Heart left ventricle (tissue), 16 donors: Measurements from ENCODE around the gene ABCC6. TPM values are rescaled to one million over a fixed set of nuclear protein-coding genes. Genes with fewer than 3 reads are reported as not detected.

Experiments used
- ATAC-seq, 4 donors: fragments of 200-7000 bp; cut with Tn5 transposase; one replicate each; pipeline ENCODE4 v1.9.1; 2020 to 2022; ENCODE audit warnings: moderate library complexity in 4 of 4, mild to moderate bottlenecking in 3 of 4, moderate number of reproducible peaks in 1 of 4
- DNase-seq, 5 donors: peaks; one replicate each; pipeline ENCODE4 v3.0.0-alpha.2; 2020
- H3K27ac ChIP-seq, 12 donors: fragments of 200-600 bp; sonication (generic) in 4 of 12; one replicate each; pipeline versions ENCODE4 v1.5.0 to v1.8.0; 2016 to 2022; ENCODE audit warnings: mild to moderate bottlenecking in 2 of 12
- H3K27me3 ChIP-seq, 9 donors: fragments of 200-600 bp; sonication (generic) in 2 of 9; one replicate each; pipeline versions ENCODE4 v1.5.1 to v1.8.0; 2016 to 2022; ENCODE audit warnings: mild to moderate bottlenecking in 3 of 9
- H3K36me3 ChIP-seq, 9 donors: fragments of 200-600 bp; sonication (generic) in 2 of 9; one replicate each; pipeline versions ENCODE4 v1.5.0 to v1.8.0; 2018 to 2022; ENCODE audit warnings: mild to moderate bottlenecking in 2 of 9
- H3K4me1 ChIP-seq, 12 donors: fragments of 200-600 bp; sonication (generic) in 4 of 12; one replicate each; pipeline versions ENCODE4 v1.5.0 to v1.8.0; 2016 to 2022; ENCODE audit warnings: mild to moderate bottlenecking in 3 of 12
- H3K4me3 ChIP-seq, 12 donors: fragments of 200-600 bp; sonication (generic) in 4 of 12; one replicate each; pipeline versions ENCODE4 v1.5.0 to v1.8.0; 2017 to 2022; ENCODE audit warnings: mild to moderate bottlenecking in 9 of 12, moderate library complexity in 4 of 12
- H3K9me3 ChIP-seq, 12 donors: fragments of 200-600 bp; sonication (generic) in 4 of 12; one replicate each; pipeline versions ENCODE4 v1.5.0 to v1.8.0; 2016 to 2022; ENCODE audit warnings: mild to moderate bottlenecking in 1 of 12
- POLR2A ChIP-seq, 2 donors: fragments of 450-650 bp; IDR thresholded peaks; one replicate each; pipeline ENCODE4 v1.6.1; 2017; ENCODE audit warnings: antibody characterized with exemption in 2 of 2, mild to moderate bottlenecking in 2 of 2, moderate library complexity in 2 of 2
- WGBS, 4 donors: extraction: QIAGEN DNeasy Blood & Tissue Kit in 2 of 4; methylation state at CpG; one replicate each; pipeline versions ENCODE4 v1.1.5 to v1.1.7; 2013 to 2018; 5-methylcytosine and 5-hydroxymethylcytosine counted together
- intact Hi-C, 10 donors: fragments of 100-400 bp; cut with DNase I; formaldehyde crosslinking; loops; one replicate each; pipeline versions ENCODE4 v1.11.1 to v1.14.2; 2022
- polyA plus RNA-seq, 2 donors: library from polyadenylated mRNA; stranded (reverse); fragments of 200-250 nt; gene quantifications; one replicate each; pipeline ENCODE4 v1.2.3, GENCODE V29; 2013
- total RNA-seq, 9 donors: library from RNA; depleted of rRNA in 2 of 9; stranded (reverse); fragments of >200 nt in 2 of 9; fragmentation: NEBNext Ultra II Directional in 3 of 9; extraction: Animal tissue kit (Norgen Biotek cat#: 25700) in 3 of 9; gene quantifications; one replicate each; pipeline versions ENCODE4 v1.1.0 to v1.2.4, GENCODE V29; 2016 to 2023
- TF ChIP-seq, protein P1 (sequence below), 12 donors: fragments of 200-600 bp; sonication (generic) in 4 of 12; IDR thresholded peaks; one replicate each; pipeline versions ENCODE4 v1.5.0 to v1.8.0; 2018 to 2022; ENCODE audit warnings: antibody characterized with exemption in 12 of 12, mild to moderate bottlenecking in 5 of 12
- donor health status: ischemic (EF 13 %, LVEDD 7.1; RV severe dilation, severe dysfunction).
- donor health status: healthy with polysubstance abuse.
- donor health status: DM: no; HTN: yes; CAD: no.
- donor health status: DM: no; HTN: no; CAD: no.
- donor health status: ischemic (EF 25% LVEDD 6.9; RV normal size, moderate dysfunction).
- donor health status: ischemic (EF 25% LVEDD 5.7; RV mildly dilated, moderate dysfunction).
- donor health status: healthy.
- donor health status: DM: yes; HTN: yes; CAD: no.
- donor health status: ischemic (EF 35%, LVEDD 5.7; RV mildly dilated, moderate dysfunction).
- donor health status: nonischemic (EF 11% LVEDD 7.7; RV severe dilation, severe dysfunction).
- donor health status: DM: yes; HTN: yes; CAD: no.
- donor health status: PGD.
- donor health status: ischemic (EF 29% LVEDD 5.4; RV normal size, mild dysfunction).
- donor health status: nonischemic (EF 23%, LVEDD 6.1; RV moderate dilation, normal function).

The ABCC6 gene
- total and polyA plus RNA-seq, 11 donors, result 0.14 to 3.8 (median 1.3) TPM; not detected in 3

DNA sequence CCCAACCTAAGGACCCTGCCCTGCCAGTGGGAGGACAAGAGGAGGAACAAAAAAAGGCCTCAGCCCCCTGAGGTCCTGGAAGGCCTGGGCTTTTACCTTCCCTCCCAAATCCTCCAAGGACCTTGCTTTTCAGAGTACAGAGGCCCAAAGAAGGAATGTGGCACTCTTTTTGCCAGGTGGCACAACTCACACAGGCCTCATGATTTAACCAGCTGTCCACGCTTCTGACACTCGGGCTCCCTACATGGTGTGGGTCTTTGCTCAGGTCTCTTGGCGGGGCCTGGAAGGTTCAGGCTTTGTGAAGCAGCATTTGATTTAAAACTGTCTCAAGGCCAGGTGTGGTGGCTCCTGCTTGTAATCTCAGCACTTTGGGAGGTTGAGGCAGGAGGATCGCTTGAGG, 120.6 kb downstream of the ABCC6 start:
- 88 to 98% (median 96%) methylated on average over 4 of the region's 4 CpGs for WGBS, 4 donors
- Histone ChIP-seq H3K4me1 (peaks cover 0 to 10% (median 0%) of the 10 kb centered on the region in 12 donors), H3K4me3 (no peak overlapping the region), H3K9me3 (no peaks in the 10 kb centered on the region), H3K27ac (no peak overlapping the region), H3K36me3 (peaks cover 0 to 69% (median 43%) of the 10 kb centered on the region in 9 donors), H3K27me3 (no peaks in the 10 kb centered on the region)
- no peak for ATAC-seq
- TF ChIP-seq POLR2A (IDR thresholded peaks at IDR 0.05), result no peak
- TF ChIP-seq, protein P1, sequence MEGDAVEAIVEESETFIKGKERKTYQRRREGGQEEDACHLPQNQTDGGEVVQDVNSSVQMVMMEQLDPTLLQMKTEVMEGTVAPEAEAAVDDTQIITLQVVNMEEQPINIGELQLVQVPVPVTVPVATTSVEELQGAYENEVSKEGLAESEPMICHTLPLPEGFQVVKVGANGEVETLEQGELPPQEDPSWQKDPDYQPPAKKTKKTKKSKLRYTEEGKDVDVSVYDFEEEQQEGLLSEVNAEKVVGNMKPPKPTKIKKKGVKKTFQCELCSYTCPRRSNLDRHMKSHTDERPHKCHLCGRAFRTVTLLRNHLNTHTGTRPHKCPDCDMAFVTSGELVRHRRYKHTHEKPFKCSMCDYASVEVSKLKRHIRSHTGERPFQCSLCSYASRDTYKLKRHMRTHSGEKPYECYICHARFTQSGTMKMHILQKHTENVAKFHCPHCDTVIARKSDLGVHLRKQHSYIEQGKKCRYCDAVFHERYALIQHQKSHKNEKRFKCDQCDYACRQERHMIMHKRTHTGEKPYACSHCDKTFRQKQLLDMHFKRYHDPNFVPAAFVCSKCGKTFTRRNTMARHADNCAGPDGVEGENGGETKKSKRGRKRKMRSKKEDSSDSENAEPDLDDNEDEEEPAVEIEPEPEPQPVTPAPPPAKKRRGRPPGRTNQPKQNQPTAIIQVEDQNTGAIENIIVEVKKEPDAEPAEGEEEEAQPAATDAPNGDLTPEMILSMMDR (IDR thresholded peaks at IDR 0.05), result no peak
- DNase-seq, result no peak
- intact Hi-C loops, result no loop called here

DNA sequence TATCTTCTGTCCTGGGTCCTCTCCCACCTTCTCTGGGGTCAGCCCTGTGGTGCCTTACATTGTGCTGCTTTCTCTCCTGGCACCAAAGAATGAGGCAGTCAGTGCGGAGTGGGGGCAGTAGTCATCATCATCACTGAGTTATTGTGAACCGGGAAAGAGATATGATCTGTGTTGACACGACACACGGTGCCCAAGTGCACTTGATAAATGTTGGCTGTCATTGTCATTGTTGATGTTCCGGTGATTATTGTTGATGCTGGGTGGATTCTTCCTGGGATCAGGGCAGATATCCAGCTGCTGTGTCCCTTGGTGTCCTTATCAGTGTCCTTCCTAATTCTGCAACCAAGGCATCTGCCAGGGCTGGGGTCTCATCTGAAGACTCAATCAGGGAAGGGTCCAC, 121.7 kb downstream of the ABCC6 start:
- no peak for ATAC-seq
- H3K4me3 ChIP-seq, result no peak overlapping the region
- no peaks in the 10 kb centered on the region for H3K27me3 ChIP-seq
- no peak for TF ChIP-seq POLR2A (IDR thresholded peaks at IDR 0.05)
- TF ChIP-seq, protein P1 (IDR thresholded peaks at IDR 0.05), result no peak
- H3K27ac ChIP-seq, result peak overlapping the region in 1 of 12 donors; percentile 30
- WGBS, 4 donors, result 87 to 94% (median 92%) methylated on average over 5 of the region's 5 CpGs
- intact Hi-C loops, result no loop called here
- H3K9me3 ChIP-seq, result no peaks in the 10 kb centered on the region
- peaks cover 0 to 10% (median 0%) of the 10 kb centered on the region in 12 donors for H3K4me1 ChIP-seq
- H3K36me3 ChIP-seq, result peaks cover 0 to 69% (median 38%) of the 10 kb centered on the region in 9 donors
- no peak for DNase-seq

DNA sequence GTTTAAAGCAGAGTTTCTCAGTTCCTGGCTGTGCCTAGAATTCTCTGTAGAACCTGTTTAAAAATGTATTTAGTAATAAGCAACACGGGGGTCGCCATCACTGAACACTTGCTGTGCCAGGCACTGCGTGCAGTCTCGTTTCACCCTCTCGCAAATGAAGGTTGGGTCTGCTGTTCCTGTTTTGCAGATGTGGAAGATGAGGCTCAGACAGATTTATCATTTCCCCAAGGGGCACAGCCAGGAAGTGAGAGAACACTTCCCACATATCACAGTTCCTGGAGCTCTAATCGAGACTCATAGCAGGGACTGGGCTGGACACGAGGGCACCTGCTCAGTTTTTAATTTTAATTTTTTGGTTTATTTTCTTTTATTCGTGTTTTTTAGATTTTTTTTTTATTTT, 122.7 kb downstream of the ABCC6 start:
- DNase-seq, result no peak
- Histone ChIP-seq H3K36me3 (peaks cover 0 to 62% (median 36%) of the 10 kb centered on the region in 9 donors), H3K9me3 (no peaks in the 10 kb centered on the region), H3K4me3 (no peak overlapping the region), H3K4me1 (peaks cover 0 to 10% (median 0%) of the 10 kb centered on the region in 12 donors), H3K27ac (no peak overlapping the region), H3K27me3 (no peaks in the 10 kb centered on the region)
- TF ChIP-seq POLR2A (IDR thresholded peaks at IDR 0.05), result no peak
- TF ChIP-seq, protein P1 (IDR thresholded peaks at IDR 0.05), result no peak
- intact Hi-C loops, result no loop called here
- no peak for ATAC-seq
- 53 to 67% (median 60%) methylated on average over 8 of the region's 8 CpGs for WGBS, 4 donors

DNA sequence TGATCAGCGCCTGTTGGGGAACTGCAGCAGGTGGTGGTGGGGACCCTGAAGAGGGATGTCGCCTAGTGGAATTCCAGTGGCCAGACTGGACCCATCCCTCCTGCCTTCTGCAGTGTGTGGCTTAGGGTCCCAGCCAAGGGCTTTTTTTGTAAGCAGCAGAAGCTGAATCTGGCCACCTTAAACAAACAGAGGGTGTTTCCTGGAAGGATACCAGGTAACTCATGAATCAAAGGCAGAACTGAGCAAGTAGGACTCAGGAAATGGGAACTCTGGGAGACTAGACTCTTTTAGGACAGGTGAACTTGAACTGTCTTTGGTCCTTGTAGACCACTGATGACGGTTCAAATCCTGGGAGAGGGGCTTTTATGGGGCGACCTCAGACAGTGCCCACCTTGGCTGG, 124.0 kb downstream of the ABCC6 start:
- Histone ChIP-seq H3K27me3 (no peaks in the 10 kb centered on the region), H3K4me1 (peaks cover 0 to 10% (median 0%) of the 10 kb centered on the region in 12 donors), H3K27ac (peak overlapping the region in 1 of 12 donors; percentile 85), H3K9me3 (no peaks in the 10 kb centered on the region), H3K4me3 (no peak overlapping the region), H3K36me3 (peaks cover 0 to 58% (median 32%) of the 10 kb centered on the region in 9 donors)
- ATAC-seq (no peak), DNase-seq (no peak)
- no peak for TF ChIP-seq POLR2A (IDR thresholded peaks at IDR 0.05)
- TF ChIP-seq, protein P1 (IDR thresholded peaks at IDR 0.05), result no peak
- intact Hi-C loops, result no loop called here
- 98 to 100% (median 100%) methylated on average over 4 of the region's 4 CpGs for WGBS, 4 donors

Other genes with a start within 250 kb of the ABCC6 start
- gene NOMO3, start 9.0 kb upstream of the ABCC6 start, total RNA-seq, result 10 to 100 TPM; 13.4 to 88.8 (median 48.1) TPM
- gene NOMO3, start 9.0 kb upstream of the ABCC6 start, polyA plus RNA-seq, result 10 to 100 TPM in 1 of 2 donors, 1 to 10 TPM in 1; 9.5 to 14.0 TPM
- 1 to 10 TPM in 7 of 9 donors, under 1 TPM in 2; 0.21 to 5.2 (median 1.7) TPM for gene NPIPA7, start 155.6 kb upstream of the ABCC6 start, total RNA-seq
- 1 to 10 TPM; 3.5 to 5.2 TPM for gene NPIPA7, start 155.6 kb upstream of the ABCC6 start, polyA plus RNA-seq